HG03342 (cell line): ENCODE data around the gene PRKCH.

Experiments used
- ATAC-seq: cut with Tn5 transposase; IDR thresholded peaks from one replicate; pipeline ENCODE4 v1.9.1; 2021; ENCODE audit warnings: mild to moderate bottlenecking, moderate library complexity; ENCODE audit not compliant: unreplicated experiment

Gene PRKCH

DNA sequence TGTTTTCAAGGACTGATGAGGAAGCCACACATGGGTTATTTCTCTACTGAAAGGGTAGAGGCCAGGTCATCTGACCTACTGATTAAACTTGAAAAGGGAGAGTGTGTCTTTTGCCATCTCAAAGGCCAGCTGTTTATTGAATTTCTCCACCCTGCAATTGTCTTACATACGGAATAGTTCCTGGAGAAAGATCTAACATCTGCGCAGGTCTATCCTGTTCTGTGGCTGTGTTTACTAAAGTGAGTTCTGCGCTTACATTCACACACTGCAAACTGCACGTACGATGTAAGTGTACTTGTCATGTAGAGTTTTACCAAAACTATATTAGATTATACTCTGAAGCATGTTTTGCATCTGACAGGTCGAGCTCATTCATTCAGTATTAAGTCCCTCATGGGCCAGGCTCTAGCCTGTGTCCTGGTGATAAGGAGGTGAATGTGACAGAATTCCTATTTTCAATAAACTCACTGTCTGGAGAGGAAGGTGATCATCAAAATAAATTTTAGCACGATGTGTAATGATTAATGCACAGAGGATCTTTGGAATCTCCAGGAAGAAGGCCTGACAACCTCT lies 96.6 kb downstream of the PRKCH start:
- no peak for ATAC-seq

DNA sequence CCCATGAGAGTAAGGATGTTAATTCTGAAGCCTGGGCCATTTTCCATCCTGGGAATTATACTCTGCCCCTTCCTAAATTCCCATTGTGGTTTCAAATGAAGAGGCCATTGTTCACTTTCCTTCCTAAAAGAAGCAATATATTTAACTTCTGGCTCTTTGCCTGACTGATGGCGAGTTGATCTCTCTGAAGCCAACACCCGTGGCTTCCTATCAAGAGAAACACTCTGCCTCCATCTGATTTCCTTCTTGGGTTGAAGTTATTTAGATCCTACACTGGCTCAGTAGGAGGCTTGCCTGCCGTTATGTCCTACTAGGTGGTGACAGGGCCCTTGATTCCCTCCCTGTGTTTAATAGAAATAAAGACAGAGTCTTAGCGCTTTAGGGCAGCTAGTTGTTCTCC lies 97.4 kb downstream of the PRKCH start:
- ATAC-seq: no peak

DNA sequence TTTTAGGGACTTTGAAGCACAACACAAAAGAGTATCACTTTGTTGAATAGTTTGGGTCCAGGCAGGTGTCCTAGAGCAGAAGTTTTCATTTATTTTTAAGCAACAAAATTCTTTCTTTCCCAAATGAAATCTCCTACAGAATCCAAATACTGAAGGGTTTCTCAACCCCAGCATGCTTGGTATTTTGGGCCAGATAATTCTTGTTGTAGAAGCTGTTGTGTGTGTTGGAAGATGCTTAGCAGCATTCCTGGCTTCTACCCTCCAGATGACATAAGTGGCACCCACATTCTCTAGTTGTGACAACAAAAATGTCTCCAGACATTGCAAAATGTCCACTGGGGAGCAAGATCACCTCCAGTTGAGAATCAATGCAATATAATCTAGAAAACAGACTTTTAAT lies 97.8 kb downstream of the PRKCH start:
- ATAC-seq: no peak

DNA sequence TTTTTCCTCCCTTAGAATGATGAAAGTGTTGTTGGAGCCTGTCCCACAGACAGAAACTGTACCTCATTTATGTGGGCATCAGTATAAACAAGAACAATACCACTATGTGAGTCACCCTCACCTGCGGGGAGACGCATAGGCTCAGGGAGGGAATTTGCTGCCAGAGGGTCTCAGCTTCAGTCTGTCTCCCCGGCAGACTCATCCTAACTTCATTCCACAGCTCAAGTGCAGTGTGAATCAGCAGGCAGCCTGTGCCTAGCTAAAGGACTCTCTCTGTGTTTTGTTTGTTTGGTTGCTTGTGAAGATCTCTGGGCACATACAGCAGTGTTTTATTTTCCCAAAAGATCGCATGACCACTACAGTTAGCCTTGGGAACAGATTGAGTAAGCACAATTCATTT lies 98.9 kb downstream of the PRKCH start:
- no peak for ATAC-seq

GRCh38 chr14:61421212-61421923 lies 100.0 kb downstream of the PRKCH start:
- no peak for ATAC-seq

DNA sequence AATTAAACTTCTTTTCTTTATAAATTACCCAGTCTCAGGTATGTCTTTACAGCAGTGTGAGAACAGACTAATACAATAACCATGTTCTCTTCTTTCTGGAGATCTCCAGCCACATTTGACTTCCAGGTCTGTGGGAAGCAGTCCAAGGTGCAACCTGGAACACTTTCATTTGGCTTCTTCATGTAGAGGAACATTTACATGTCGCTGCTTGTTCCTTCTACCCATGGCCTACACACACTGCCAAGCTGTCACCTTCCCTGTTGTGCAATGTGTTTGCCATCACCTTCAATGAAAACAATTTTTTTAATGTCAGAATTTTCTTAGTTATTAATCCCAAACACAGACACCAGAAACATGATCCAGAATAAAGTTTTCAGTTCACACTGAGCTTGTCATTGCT lies 104.7 kb downstream of the PRKCH start:
- no peak for ATAC-seq

- ATAC-seq: no peak
These were observed 106.9 kb downstream of the PRKCH start for GRCh38 chr14:61428261-61428660.

GRCh38 chr14:61429316-61429715 lies 107.9 kb downstream of the PRKCH start:
- ATAC-seq: no peak

- no peak for ATAC-seq
These were observed 108.8 kb downstream of the PRKCH start for GRCh38 chr14:61430066-61430757.

DNA sequence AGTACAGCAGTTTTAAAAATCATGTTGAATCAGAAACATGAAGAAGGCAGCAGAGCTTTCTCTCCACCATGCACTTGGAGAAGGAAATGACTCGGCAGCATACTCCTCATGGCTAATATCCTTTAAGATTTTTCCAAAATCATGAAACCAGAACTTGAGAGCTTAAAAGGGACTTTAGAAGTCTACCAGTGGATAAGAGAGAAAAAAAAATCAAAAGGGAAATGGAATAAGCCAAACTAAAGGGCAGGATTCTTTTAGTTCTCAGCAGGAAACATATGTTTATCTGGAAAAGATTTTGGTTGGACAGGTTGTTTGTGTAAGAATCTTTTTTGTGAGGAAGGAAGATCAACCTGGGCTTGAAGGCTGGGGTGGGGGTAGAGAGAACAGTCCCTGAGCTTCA lies 111.8 kb downstream of the PRKCH start:
- ATAC-seq: no peak

DNA sequence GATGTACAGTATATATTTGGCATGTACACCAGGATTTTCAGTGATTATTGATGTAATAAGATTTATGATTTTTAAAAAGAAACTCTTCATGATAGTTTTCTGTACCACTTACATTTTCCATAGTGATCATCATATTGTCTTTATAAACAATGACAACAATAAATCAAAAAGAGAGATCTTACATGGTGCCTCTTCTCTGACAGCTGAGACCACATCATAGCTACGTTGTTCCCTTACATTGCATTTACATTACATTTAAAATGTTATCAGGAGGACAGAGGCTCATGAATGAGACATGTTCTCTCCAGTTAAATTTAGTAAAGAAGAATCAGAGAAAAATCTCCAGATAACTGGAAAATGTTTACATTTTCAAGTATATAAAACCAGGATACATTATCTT lies 112.4 kb downstream of the PRKCH start:
- ATAC-seq: no peak

GRCh38 chr14:61434311-61434710 lies 112.9 kb downstream of the PRKCH start:
- no peak for ATAC-seq

DNA sequence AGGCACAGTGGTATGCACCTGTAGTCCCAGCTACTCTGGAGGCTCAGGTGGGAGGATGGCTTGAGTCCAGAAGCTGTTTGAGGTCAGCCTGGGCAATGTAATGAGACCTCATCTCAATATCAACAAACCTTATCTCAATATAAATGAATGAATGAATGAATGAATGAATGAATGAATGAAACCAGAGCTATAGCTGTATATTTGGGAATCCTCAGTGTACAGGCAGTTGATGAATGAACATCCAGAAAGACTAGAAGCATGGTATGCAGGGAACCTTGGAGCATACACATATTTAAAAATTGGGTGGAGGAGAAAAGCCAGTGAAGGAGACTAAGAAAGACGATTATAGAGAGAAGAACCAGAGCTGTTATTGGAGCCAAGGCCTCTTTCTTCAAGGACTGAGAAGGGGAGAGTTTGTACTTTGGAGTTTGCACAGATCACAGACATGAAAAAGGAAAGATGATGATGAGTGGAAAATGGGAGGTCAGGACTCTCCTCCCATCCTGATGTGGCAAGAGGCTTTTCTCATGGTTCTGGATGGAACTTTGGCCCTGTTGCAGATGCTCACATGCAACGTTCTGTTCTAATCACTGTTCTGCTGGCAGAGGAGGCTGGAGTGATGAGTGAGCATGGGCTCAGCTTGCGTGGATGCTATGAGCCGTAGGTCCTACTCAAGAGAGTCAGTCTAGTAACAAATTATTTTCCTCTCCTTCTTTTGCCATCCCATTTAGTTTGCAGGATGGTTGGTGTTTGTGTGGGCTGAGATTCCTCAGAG lies 114.4 kb downstream of the PRKCH start:
- ATAC-seq: no peak

- no peak for ATAC-seq
These were observed 116.0 kb downstream of the PRKCH start for GRCh38 chr14:61437381-61437780.

DNA sequence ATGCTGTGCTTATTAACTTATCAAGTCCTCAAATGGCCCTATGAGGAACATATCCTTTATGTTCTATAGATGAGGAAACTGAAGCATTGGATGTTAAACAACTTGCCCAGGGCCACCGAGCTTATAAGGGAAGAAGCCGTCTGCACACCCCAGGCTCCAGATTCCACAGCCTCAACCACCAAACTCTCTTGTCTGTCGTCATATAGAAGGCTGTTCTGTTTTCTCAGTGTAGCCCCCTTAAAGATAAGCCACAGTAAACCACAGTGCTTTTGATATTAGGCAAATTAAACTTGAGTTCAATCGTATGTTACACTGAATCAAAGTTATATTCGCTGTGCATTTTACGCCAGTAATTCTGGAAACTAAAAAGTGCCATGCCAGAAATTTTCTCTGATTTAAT lies 116.7 kb downstream of the PRKCH start:
- ATAC-seq: no peak

DNA sequence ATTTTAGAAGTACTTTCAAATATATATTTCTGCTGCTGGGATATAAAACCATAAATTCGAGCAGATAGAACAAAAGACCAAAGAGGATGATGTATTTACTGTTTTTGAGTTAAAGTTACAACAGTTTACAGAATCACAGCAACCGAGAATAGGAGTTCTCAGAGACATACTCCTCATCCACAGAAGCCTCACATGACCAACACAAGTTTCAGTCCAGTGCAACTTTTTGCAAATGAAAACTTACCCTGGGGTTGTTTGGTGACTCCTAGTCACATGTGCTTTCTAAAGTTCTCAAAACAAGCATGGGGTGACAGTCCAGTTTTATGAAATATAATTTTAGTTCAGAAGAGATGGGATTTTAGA lies 117.1 kb downstream of the PRKCH start:
- ATAC-seq: no peak

- peak; percentile 64 for ATAC-seq
These were observed 117.7 kb downstream of the PRKCH start for GRCh38 chr14:61438860-61439765.

GRCh38 chr14:61439779-61440418 lies 118.5 kb downstream of the PRKCH start:
- ATAC-seq: no peak

DNA sequence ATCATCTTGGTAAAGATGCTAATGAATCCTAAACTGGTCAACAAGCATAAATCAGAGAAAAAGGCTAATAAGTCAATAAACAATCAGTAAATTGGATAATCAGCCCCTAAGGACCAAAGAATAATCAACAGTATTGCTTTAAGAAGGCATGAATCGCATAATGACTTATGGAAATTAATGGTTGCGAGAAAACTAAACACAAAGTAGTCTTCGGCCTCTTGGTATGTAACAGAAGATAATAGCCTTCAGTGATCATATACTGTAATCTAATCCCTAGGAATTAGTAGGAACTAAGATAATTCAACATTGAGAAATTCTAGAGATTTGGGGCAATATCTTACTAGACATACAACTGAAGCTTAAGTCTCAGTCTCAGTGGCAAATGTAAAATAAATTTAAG lies 122.1 kb downstream of the PRKCH start:
- ATAC-seq: no peak

DNA sequence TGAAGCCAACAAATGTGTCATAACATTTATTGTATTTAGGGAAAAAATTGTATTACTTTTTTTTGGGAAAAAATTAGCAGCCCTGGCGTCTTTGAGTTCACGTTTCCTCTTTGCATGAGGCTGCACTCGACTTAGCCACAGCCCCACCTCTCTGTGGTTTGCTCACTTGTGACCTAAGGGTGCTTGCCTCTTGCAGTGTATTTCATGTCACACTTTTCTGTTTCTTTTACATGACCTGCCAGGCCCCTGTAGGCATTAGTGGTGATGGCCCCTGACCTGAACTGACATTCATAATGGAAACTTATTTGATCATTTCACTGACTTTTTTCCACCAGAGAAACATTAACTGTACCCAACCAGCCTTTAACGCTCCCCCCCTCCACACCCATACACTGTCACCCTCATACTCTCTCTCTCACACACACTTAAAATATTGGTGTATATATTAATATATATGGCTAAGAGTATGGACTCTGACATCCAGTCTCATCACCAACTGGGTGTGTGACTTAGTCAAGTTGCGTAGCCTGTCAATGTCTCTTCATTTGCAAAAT lies 122.9 kb downstream of the PRKCH start:
- ATAC-seq: peak; percentile 88
